ENCODE data around the gene APOO.
A peak's percentile ranks its signal among the peaks of the same experiment; 100 is the strongest.

Gene APOO

DNA sequence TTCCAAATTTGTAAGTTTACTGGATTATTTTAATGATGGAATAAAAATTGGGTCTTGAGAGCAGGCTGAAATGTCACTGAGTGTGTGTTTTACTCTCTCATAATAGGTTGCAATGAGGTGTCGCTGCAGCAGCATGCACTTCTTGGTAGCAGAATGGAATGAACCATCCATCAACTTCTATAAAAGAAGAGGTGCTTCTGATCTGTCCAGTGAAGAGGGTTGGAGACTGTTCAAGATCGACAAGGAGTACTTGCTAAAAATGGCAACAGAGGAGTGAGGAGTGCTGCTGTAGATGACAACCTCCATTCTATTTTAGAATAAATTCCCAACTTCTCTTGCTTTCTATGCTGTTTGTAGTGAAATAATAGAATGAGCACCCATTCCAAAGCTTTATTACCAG lies 122.2 kb downstream of the APOO start:
- TF ChIP-seq, protein P1, sequence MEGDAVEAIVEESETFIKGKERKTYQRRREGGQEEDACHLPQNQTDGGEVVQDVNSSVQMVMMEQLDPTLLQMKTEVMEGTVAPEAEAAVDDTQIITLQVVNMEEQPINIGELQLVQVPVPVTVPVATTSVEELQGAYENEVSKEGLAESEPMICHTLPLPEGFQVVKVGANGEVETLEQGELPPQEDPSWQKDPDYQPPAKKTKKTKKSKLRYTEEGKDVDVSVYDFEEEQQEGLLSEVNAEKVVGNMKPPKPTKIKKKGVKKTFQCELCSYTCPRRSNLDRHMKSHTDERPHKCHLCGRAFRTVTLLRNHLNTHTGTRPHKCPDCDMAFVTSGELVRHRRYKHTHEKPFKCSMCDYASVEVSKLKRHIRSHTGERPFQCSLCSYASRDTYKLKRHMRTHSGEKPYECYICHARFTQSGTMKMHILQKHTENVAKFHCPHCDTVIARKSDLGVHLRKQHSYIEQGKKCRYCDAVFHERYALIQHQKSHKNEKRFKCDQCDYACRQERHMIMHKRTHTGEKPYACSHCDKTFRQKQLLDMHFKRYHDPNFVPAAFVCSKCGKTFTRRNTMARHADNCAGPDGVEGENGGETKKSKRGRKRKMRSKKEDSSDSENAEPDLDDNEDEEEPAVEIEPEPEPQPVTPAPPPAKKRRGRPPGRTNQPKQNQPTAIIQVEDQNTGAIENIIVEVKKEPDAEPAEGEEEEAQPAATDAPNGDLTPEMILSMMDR (IDR thresholded peaks at IDR 0.05; ENCODE audit: extremely low read depth, missing control alignments) = no peak
- no peak for DNase-seq (ENCODE audit: low spot score)

DNA sequence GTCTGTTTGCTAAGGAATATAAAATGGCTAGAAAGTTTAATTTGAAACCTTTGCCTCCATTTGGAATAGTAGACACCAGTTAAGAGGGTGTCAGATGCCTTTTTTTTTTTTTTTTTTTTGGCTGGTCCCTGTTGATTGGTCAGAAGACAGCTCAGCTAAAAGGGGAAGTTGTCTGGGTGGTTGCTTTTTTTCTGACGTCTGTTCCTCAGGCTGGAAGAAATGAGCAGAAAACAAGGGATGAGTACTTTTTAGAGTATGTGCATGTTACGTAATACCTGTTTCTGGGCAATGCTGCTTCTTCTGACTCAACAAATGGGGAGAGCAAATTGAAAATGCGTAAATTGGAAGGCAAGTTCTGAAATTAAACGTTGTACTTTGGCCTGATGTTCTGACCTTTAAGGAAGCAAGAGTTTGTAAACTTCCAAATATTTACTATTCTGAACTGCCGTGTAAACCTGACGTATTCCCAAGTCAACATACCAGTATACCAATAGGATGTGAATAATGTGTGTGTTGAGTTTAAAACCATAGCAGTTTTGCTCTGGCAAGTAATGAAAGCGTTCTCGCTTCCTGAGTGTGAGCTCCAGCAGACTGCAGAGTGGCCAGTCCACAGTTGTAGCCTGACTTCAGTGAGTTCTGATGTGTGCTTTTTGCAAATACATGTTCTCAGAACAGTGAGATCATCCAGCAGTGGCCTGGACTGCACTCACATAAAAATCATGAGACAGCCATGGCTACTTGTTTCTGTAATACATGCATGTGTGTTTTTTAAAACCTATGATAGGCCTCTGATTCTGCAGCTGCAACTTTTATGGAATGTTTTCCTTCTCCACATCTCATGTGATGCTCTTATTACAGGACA lies 123.0 kb downstream of the APOO start:
- DNase-seq (ENCODE audit: low spot score) = peak; percentile 14
- TF ChIP-seq, protein P1 (IDR thresholded peaks at IDR 0.05; ENCODE audit: extremely low read depth, missing control alignments) = no peak

DNA sequence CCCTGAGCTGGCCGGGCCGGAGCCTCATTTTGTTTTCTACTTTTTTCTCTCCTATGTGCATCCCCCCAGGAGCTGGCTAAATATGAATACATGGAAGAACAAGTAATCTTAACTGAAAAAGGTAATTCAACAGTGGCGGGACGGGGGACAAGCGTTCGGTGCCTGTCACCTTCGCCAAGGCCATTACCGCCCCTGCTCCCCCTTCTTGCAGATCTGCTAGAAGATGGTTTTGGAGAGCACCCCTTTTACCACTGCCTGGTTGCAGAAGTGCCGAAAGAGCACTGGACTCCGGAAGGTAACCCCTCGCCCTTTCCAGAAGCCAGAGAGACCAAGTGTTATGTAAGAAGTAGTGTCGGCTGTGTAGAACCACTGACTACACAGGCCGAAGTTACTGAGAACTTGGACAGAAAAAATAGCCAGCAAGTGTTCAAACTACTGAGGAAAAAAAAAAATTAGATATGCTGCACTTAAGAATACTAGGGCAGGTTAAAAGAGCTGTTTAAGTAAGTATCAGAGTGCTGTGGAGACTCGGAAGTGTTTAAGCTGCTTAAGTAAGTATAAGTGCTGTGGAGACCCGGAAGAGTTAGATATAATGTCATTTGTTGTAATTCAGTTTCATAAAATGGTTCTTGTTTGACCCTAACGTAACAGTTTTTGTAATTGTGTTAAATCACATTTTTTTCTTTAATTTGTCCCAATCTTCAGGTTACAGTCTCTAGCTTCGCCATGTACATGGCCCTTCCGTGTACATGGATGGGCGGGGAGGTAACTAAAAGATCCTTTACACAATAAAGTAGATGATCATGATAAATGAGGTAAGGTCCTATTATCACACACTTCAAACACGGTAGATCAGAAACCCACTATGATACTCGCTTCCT lies 123.9 kb downstream of the APOO start:
- no peak for DNase-seq (ENCODE audit: low spot score)
- TF ChIP-seq, protein P1 (IDR thresholded peaks at IDR 0.05; ENCODE audit: extremely low read depth, missing control alignments) = no peak
